ENCODE results near the gene RFXANK. TPM values are rescaled to one million over a fixed set of nuclear protein-coding genes. Genes with fewer than 3 reads are reported as not detected.

RFXANK gene
- total RNA-seq, 3 donors from 2014 or later (not counting 1 experiment from before 2014, with no cell fraction given) = 50.1 to 67.5 (median 66.0) TPM

- H3K9me3 Mint-ChIP-seq = peaks cover 0 to 3% of the 10 kb centered on the region in 2 donors
- H3K27me3 ChIP-seq (ENCODE audit: control insufficient read depth, insufficient read depth, low read length) = no peaks in the 10 kb centered on the region
- no peaks in the 10 kb centered on the region for H3K36me3 Mint-ChIP-seq
- H3K27me3 Mint-ChIP-seq (ENCODE audit: low read depth in 2 of 2) = peaks cover 0 to 3% of the 10 kb centered on the region in 2 donors
- H3K36me3 ChIP-seq (ENCODE audit: control insufficient read depth, insufficient read depth, low read length) = peaks cover 5% of the 10 kb centered on the region
- H3K9me3 ChIP-seq (ENCODE audit: control insufficient read depth, insufficient read depth, low read length) = no peaks in the 10 kb centered on the region
- H3K4me1 ChIP-seq (ENCODE audit: control insufficient read depth, insufficient read depth, low read length) = peaks cover 5% of the 10 kb centered on the region
- no peak for DNase-seq
- H3K27ac Mint-ChIP-seq = no peak overlapping the region
- peaks cover 0 to 8% of the 10 kb centered on the region in 2 donors for H3K4me1 Mint-ChIP-seq
- no peak for TF ChIP-seq CTCF (IDR thresholded peaks at IDR 0.05)
- H3K27ac ChIP-seq (ENCODE audit: low read length) = no peak overlapping the region
- intact Hi-C loops (cut with micrococcal nuclease) = no loop called here
- H3K4me3 Mint-ChIP-seq = no peak overlapping the region
- WGBS (ENCODE audit: insufficient coverage) = 100% methylated on average over 1 of the region's 4 CpGs
- H3K4me3 ChIP-seq (ENCODE audit: low read length) = no peak overlapping the region
- no peak for ATAC-seq
Measured at GRCh38 chr19:19159534-19159933, 32.5 kb upstream of the RFXANK start.

DNA sequence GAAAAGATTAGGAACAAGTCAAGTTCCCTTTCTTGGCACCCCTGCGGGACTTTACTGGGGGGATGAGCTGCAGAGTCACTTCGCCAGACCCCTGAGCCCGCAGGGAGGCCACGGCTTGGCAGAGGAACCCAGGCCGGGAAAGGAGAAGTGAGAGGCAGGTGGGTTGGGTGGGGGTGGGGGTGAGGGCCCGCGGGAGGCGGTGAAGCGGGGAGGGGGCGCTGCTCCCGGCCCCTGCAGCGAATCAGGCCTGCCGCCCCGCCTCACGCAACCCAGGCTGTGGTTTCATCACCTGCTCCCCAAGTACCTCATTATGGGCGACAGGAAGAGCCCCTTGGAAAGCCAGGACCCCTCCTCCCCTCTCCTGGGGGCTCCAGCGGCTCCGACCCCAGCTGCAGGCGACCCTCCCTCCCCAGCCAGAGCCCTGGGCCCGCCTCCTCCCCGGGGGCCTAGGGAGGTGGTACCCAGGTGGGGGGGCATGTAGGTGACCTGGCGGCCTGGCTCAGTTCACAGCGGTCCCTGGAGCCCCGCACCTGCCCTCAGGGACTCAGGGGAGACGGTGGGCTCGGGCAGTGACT lies 31.5 kb upstream of the RFXANK start:
- Histone ChIP-seq H3K36me3 (ENCODE audit: control insufficient read depth, insufficient read depth, low read length) (peaks cover 5% of the 10 kb centered on the region), H3K27ac (ENCODE audit: low read length) (no peak overlapping the region), H3K27me3 (ENCODE audit: control insufficient read depth, insufficient read depth, low read length) (no peaks in the 10 kb centered on the region), H3K9me3 (ENCODE audit: control insufficient read depth, insufficient read depth, low read length) (no peaks in the 10 kb centered on the region), H3K4me3 (ENCODE audit: low read length) (no peak overlapping the region), H3K4me1 (ENCODE audit: control insufficient read depth, insufficient read depth, low read length) (peaks cover 5% of the 10 kb centered on the region)
- ATAC-seq = no peak
- no peak overlapping the region for H3K27ac Mint-ChIP-seq
- intact Hi-C loops (cut with micrococcal nuclease) = no loop called here
- H3K9me3 Mint-ChIP-seq = no peaks in the 10 kb centered on the region
- 24% methylated on average over 18 of the region's 26 CpGs for WGBS (ENCODE audit: insufficient coverage)
- H3K4me3 Mint-ChIP-seq = no peak overlapping the region
- no peak for TF ChIP-seq CTCF (IDR thresholded peaks at IDR 0.05)
- H3K4me1 Mint-ChIP-seq = peaks cover 0 to 8% of the 10 kb centered on the region in 2 donors
- H3K27me3 Mint-ChIP-seq (ENCODE audit: low read depth in 2 of 2) = peaks cover 0 to 3% of the 10 kb centered on the region in 2 donors
- H3K36me3 Mint-ChIP-seq = no peaks in the 10 kb centered on the region
- DNase-seq = no peak

DNA sequence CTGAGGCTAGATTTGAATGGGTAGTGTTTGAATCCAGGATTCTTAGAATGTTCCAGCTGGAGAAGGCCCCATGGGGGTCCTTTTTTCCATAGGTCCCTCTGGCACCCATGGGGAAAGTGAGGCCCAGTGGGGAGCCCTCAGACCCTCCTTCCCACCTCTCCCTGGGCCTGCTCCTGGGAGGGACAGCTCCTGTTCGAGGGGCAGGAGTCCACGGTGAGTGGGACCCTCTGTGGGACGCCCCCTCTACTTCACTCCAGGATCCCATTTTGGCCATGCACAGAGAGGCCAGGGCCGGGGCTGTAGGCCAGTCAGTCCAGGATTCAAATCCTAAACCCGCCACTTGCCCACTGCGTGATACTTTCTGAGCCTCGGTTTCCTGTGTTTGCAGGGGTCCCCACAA lies 29.6 kb upstream of the RFXANK start:
- Mint-ChIP-seq H3K9me3 (no peaks in the 10 kb centered on the region), H3K27ac (no peak overlapping the region), H3K36me3 (no peaks in the 10 kb centered on the region), H3K27me3 (ENCODE audit: low read depth in 2 of 2) (peaks cover 0 to 3% of the 10 kb centered on the region in 2 donors), H3K4me1 (peaks cover 0 to 8% of the 10 kb centered on the region in 2 donors), H3K4me3 (no peak overlapping the region)
- ATAC-seq (no peak), DNase-seq (no peak)
- no peak for TF ChIP-seq CTCF (IDR thresholded peaks at IDR 0.05)
- H3K27ac ChIP-seq (ENCODE audit: low read length) = no peak overlapping the region
- intact Hi-C loops (cut with micrococcal nuclease) = no loop called here
- no peaks in the 10 kb centered on the region for H3K36me3 ChIP-seq (ENCODE audit: control insufficient read depth, insufficient read depth, low read length)
- no peaks in the 10 kb centered on the region for H3K9me3 ChIP-seq (ENCODE audit: control insufficient read depth, insufficient read depth, low read length)
- no peak overlapping the region for H3K4me3 ChIP-seq (ENCODE audit: low read length)
- H3K27me3 ChIP-seq (ENCODE audit: control insufficient read depth, insufficient read depth, low read length) = no peaks in the 10 kb centered on the region
- peaks cover 5% of the 10 kb centered on the region for H3K4me1 ChIP-seq (ENCODE audit: control insufficient read depth, insufficient read depth, low read length)
- 89% methylated on average over 7 of the region's 7 CpGs for WGBS (ENCODE audit: insufficient coverage)

GRCh38 chr19:19165396-19165795 lies 26.7 kb upstream of the RFXANK start:
- Mint-ChIP-seq H3K4me3 (no peak overlapping the region), H3K9me3 (no peaks in the 10 kb centered on the region), H3K27ac (no peak overlapping the region), H3K27me3 (ENCODE audit: low read depth in 2 of 2) (peaks cover 0 to 6% of the 10 kb centered on the region in 2 donors), H3K36me3 (no peaks in the 10 kb centered on the region), H3K4me1 (peaks cover 10 to 18% of the 10 kb centered on the region in 2 donors)
- no peak for ATAC-seq
- Histone ChIP-seq H3K9me3 (ENCODE audit: control insufficient read depth, insufficient read depth, low read length) (no peaks in the 10 kb centered on the region), H3K4me1 (ENCODE audit: control insufficient read depth, insufficient read depth, low read length) (peaks cover 14% of the 10 kb centered on the region), H3K4me3 (ENCODE audit: low read length) (no peak overlapping the region), H3K36me3 (ENCODE audit: control insufficient read depth, insufficient read depth, low read length) (no peaks in the 10 kb centered on the region), H3K27ac (ENCODE audit: low read length) (no peak overlapping the region), H3K27me3 (ENCODE audit: control insufficient read depth, insufficient read depth, low read length) (no peaks in the 10 kb centered on the region)
- DNase-seq = no peak
- 92% methylated on average over 1 of the region's 1 CpG for WGBS (ENCODE audit: insufficient coverage)
- intact Hi-C loops (cut with micrococcal nuclease) = no loop called here
- TF ChIP-seq CTCF (IDR thresholded peaks at IDR 0.05) = no peak
